ENCODE measurements around the gene PRRC2C. TPM values are rescaled to one million over a fixed set of nuclear protein-coding genes. Genes with fewer than 3 reads are reported as not detected.

Gene PRRC2C
- total and polyA plus RNA-seq, 2 donors (not counting 1 experiment from before 2014, with no cell fraction given): 48.5 to 50.4 TPM

DNA sequence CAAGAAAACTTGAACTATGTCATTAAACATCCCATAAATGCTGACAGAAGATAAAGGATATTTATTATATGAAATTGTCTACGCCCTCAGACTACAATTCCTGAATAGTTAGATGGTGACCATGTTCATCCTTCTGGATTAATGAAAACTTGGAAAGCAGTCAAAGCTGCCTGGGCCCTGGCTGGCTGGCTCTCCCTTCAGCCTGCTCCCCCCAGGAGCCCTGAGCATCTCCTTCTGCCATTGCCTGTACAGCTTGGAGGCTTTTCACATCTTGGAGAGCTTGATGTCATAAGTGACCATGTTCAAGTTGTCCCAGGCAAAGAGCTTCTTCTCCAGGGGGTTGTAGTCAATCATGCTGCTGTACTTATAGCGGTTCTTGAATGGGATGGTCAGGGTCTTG lies 150.3 kb downstream of the PRRC2C start:
- Histone ChIP-seq H2AFZ (ENCODE audit: low read length) (no peak overlapping the region), H3K9me3 (ENCODE audit: control insufficient read depth, insufficient read depth, low read depth, low read length) (no peaks in the 10 kb centered on the region), H3K4me3 (replicated peaks in 1 of 4; ENCODE audit: control extremely low read depth in 1 of 4, insufficient read depth in 1 of 4, low read depth in 3 of 4, low read length in 4 of 4) (no peak overlapping the region), H3K36me3 (ENCODE audit: control insufficient read depth, insufficient read depth, low read length) (no peaks in the 10 kb centered on the region), H3K79me2 (ENCODE audit: control insufficient read depth, insufficient read depth, low read length) (no peaks in the 10 kb centered on the region), H3K27me3 (ENCODE audit: control insufficient read depth, insufficient read depth, low read length) (peaks cover 2% of the 10 kb centered on the region), H3K27ac (ENCODE audit: insufficient read depth, low read length) (no peak overlapping the region), H3K4me2 (ENCODE audit: extremely low read depth, insufficient read depth, low read length) (no peak overlapping the region), H3K9ac (ENCODE audit: insufficient read depth, low read length) (no peak overlapping the region), H4K20me1 (ENCODE audit: control insufficient read depth, extremely low read depth, insufficient read depth, low read length) (no peaks in the 10 kb centered on the region), H3K4me1 (ENCODE audit: control insufficient read depth, extremely low read depth, insufficient read depth, low read length) (no peaks in the 10 kb centered on the region)
- TF ChIP-seq, protein P1, sequence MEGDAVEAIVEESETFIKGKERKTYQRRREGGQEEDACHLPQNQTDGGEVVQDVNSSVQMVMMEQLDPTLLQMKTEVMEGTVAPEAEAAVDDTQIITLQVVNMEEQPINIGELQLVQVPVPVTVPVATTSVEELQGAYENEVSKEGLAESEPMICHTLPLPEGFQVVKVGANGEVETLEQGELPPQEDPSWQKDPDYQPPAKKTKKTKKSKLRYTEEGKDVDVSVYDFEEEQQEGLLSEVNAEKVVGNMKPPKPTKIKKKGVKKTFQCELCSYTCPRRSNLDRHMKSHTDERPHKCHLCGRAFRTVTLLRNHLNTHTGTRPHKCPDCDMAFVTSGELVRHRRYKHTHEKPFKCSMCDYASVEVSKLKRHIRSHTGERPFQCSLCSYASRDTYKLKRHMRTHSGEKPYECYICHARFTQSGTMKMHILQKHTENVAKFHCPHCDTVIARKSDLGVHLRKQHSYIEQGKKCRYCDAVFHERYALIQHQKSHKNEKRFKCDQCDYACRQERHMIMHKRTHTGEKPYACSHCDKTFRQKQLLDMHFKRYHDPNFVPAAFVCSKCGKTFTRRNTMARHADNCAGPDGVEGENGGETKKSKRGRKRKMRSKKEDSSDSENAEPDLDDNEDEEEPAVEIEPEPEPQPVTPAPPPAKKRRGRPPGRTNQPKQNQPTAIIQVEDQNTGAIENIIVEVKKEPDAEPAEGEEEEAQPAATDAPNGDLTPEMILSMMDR (conservative IDR thresholded peaks at IDR 0.05 in 1 of 2, IDR thresholded peaks at IDR 0.05 in 1 of 2; ENCODE audit: low read depth in 1 of 2, low read length in 2 of 2): no peak
- no peak for TF ChIP-seq EZH2 (IDR thresholded peaks at IDR 0.05; ENCODE audit: low read length, missing control alignments)
- no peak for DNase-seq (ENCODE audit: low read depth in 2 of 2)

- H3K79me2 ChIP-seq (ENCODE audit: control insufficient read depth, insufficient read depth, low read length): no peaks in the 10 kb centered on the region
- H3K4me2 ChIP-seq (ENCODE audit: extremely low read depth, insufficient read depth, low read length): no peak overlapping the region
- no peak for DNase-seq (ENCODE audit: low read depth in 2 of 2)
Observed at GRCh38 chr1:171636141-171636540, 150.8 kb downstream of the PRRC2C start.

DNA sequence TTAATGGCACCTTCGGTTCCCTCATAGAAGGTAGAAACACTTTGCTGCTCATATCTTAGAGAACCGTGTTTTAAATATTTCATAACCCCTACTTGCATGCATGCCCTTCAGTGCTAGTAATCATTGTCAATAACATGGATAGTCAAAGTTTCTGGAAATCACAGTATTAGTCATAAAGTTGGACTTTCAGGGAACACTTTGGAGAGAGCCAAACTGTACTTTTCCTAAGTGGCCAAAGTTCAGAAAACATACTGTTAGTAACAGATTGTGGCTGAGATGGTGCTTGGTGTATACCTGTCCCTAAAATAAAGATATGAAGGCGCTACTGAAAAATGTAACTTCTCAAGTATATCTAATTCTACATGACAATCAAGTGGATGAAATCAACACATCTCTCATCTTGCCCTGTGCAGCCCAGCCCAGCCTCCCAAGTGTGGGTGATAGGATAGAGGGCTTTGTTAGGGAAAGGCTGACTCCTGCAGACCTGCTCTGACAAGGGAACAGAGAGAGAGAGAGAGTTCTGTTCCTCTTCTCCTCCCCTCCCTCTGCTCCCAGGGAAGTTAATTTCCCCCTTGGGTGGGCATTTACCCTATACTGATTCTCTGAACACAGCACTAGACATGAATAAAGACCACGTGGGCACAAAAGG lies 152.7 kb downstream of the PRRC2C start:
- Histone ChIP-seq H3K4me3 (replicated peaks in 1 of 4; ENCODE audit: control extremely low read depth in 1 of 4, insufficient read depth in 1 of 4, low read depth in 3 of 4, low read length in 4 of 4) (no peak overlapping the region), H3K9me3 (ENCODE audit: control insufficient read depth, insufficient read depth, low read depth, low read length) (no peaks in the 10 kb centered on the region), H3K4me1 (ENCODE audit: control insufficient read depth, extremely low read depth, insufficient read depth, low read length) (no peaks in the 10 kb centered on the region), H2AFZ (ENCODE audit: low read length) (no peak overlapping the region), H3K36me3 (ENCODE audit: control insufficient read depth, insufficient read depth, low read length) (no peaks in the 10 kb centered on the region), H3K9ac (ENCODE audit: insufficient read depth, low read length) (no peak overlapping the region), H3K27me3 (ENCODE audit: control insufficient read depth, insufficient read depth, low read length) (peaks cover 2% of the 10 kb centered on the region), H3K4me2 (ENCODE audit: extremely low read depth, insufficient read depth, low read length) (no peak overlapping the region), H3K27ac (ENCODE audit: insufficient read depth, low read length) (no peak overlapping the region), H3K79me2 (ENCODE audit: control insufficient read depth, insufficient read depth, low read length) (no peaks in the 10 kb centered on the region), H4K20me1 (ENCODE audit: control insufficient read depth, extremely low read depth, insufficient read depth, low read length) (no peaks in the 10 kb centered on the region)
- TF ChIP-seq, protein P1 (conservative IDR thresholded peaks at IDR 0.05 in 1 of 2, IDR thresholded peaks at IDR 0.05 in 1 of 2; ENCODE audit: low read depth in 1 of 2, low read length in 2 of 2): no peak
- TF ChIP-seq EZH2 (IDR thresholded peaks at IDR 0.05; ENCODE audit: low read length, missing control alignments): no peak
- no peak for DNase-seq (ENCODE audit: low read depth in 2 of 2)

More at GRCh38 chr1:171636141-171636540, 150.8 kb downstream of the PRRC2C start:
- Histone ChIP-seq H4K20me1 (ENCODE audit: control insufficient read depth, extremely low read depth, insufficient read depth, low read length) (no peaks in the 10 kb centered on the region), H3K36me3 (ENCODE audit: control insufficient read depth, insufficient read depth, low read length) (no peaks in the 10 kb centered on the region), H3K27ac (ENCODE audit: insufficient read depth, low read length) (no peak overlapping the region), H3K9me3 (ENCODE audit: control insufficient read depth, insufficient read depth, low read depth, low read length) (no peaks in the 10 kb centered on the region), H3K27me3 (ENCODE audit: control insufficient read depth, insufficient read depth, low read length) (peaks cover 2% of the 10 kb centered on the region), H2AFZ (ENCODE audit: low read length) (no peak overlapping the region), H3K4me1 (ENCODE audit: control insufficient read depth, extremely low read depth, insufficient read depth, low read length) (no peaks in the 10 kb centered on the region), H3K4me3 (replicated peaks in 1 of 4; ENCODE audit: control extremely low read depth in 1 of 4, insufficient read depth in 1 of 4, low read depth in 3 of 4, low read length in 4 of 4) (no peak overlapping the region), H3K9ac (ENCODE audit: insufficient read depth, low read length) (no peak overlapping the region)
- TF ChIP-seq, protein P1 (conservative IDR thresholded peaks at IDR 0.05 in 1 of 2, IDR thresholded peaks at IDR 0.05 in 1 of 2; ENCODE audit: low read depth in 1 of 2, low read length in 2 of 2): no peak

Measured in fibroblast of lung (primary cell).